DMS53 (cell line): ENCODE results near the gene SEPTIN11.

Experiments used
- DNase-seq: peaks from one replicate; lab custom pipeline; 2025; lab: John Stamatoyannopoulos, UW

The SEPTIN11 gene

GRCh38 chr4:76949276-76950051 lies at the start of gene SEPTIN11:
TSS of gene SEPTIN11 (plus strand) at chr4:76949752. CDS start at chr4:76949904, 152 bp downstream.
- DNase-seq: peak; percentile 93

DNA sequence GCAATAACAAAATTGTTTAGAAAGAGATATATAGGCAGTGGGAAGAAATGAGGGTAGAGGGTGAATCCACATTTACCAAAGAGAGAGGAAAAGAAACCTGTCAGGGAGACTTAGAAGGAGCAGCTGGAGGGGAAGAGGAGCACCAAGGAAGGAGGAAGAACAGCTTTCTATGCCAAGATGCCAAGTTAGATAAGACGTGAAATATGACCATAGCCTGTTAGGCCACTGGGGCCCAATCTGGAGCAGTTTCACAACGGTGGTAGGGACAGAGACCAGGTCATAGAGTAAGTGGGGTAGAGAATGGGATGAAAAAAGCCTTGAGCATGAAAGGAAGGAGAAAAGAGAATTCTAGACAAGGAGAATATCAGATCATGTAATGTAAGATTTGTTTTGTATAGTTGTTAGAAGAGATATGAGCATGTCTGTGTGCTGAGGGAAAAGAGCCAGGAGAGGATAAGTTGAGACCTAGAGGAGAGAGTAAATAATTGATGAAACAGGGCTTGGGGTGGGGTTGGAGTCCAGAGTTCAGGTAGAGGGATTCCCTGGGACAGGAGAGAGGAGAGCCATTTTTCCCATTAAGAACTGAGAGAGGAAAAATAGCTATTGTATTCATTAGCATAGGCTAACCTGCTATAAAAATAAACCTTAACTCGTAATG lies 47.2 kb upstream of the SEPTIN11 start:
- DNase-seq: no peak

DNA sequence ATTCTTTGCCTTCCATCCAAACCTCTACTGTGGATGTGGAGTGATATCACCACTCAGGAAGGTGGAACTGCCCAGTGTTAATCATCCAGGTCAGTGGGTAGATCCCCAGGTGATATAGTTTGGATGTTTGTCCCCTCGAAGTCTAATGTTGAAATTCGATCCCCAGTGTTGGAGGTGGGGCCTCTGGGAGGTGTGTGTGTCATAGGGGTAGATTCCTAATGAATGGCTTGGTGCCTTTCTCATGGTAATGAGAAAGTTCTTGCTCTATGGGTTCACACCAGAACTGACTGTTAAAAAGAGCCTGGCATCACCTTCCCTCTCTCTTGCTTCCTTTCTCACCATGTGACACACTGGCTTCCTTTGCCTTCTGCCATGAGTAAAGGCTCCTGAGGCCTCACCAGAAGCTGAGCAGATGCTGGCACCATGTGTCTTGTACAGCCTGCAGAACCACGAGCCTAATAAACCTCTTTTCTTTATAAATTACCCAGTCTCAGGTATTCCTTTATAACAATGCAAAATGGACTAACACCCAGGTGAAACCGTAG lies 44.8 kb upstream of the SEPTIN11 start:
- DNase-seq: no peak

DNA sequence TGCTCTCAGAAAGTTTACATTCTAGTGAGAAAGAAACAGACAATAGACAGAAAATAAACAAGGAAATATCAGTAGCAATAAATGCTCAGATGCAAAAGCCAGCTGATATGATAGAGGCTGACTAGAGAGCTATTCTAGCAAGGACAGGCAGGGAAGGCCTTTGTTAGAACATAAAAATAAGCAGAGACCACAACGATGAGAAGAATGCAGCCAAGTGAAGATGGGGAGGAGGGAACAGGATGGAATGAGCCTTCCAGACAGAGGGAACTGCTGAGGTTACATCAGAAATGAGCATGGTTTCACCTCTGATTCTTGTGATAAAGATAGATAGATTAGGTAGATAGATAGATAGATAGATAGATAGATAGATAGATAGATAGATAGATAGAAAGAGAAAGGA lies 44.0 kb upstream of the SEPTIN11 start:
- no peak for DNase-seq

DNA sequence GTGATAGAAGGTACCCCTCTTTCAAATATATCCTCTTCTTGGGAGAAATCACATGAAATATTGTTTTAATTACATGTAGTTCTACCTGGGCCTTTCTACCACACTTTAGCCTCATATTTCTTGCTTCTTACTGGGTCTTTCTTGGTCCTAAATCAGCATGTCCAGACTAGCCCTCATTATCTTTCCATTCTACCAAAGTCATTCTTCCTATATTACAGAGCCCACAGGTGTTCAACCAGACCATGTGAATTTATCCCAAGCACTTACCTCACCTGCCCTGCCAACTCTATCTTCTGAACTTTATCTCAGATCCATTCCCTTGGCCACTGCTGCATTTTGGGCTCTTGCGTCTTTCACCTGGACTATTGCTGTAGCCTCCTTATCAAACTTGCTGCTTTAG lies 39.8 kb upstream of the SEPTIN11 start:
- no peak for DNase-seq

DNA sequence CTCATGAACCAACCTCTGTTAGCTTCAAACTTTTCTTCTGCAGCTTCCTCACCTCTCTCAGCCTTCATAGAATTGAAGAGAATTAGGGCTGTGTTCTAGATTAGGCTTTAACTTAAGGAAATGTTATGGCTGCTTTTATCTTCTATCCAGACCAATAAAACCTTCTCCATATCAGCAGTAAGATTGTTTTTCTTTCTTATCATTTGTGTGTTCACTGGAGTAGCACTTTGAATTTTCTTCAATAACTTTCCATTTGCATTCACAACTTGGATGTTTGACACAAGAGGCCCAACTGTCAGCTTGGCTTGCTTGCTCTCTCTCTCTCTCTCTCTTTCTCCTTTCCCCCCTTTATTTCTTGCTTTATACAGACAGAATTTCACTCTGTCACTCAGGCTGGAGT lies 28.8 kb upstream of the SEPTIN11 start:
- DNase-seq: no peak

- DNase-seq: no peak
Measured at GRCh38 chr4:76923619-76924357, 25.8 kb upstream of the SEPTIN11 start.

DNA sequence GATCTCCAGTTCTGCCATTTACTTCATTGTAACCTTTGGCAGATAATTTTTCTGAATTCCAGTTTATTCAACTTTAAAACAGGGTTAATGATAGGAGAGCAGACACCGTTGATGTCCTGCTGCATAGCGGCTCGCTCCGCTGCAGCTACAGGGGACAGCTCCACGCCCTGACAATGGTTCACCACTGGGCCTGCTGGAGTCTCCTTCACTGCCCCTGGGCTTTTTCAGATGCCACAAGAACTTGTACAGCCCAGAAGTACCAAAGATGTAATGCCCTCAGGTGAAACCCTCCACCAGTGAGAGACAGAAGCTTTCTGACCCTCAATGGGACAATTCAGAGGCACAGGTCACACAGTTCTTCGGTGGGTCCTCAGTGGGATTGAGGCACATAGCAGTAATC lies 22.7 kb upstream of the SEPTIN11 start:
- DNase-seq: no peak

DNA sequence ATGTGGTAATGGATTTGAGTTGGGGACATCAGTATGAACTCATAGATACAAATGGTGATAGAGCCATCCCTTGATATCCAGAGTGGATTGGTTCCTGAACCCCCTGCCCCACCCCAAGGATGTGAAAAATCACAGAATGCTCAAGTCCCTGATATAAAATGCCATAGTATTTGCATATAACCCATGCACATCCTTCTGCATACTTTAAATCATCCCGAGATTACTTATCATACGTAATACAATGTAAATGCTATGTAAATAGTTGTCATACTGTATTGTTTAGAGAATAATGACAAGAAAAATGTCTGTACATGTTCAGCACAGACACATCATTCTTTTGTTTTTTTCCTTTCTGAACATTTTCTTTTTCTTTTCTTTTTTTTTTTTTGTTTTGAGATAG lies 18.9 kb upstream of the SEPTIN11 start:
- no peak for DNase-seq

- DNase-seq: peak; percentile 58
Measured at GRCh38 chr4:76931087-76931486, 18.5 kb upstream of the SEPTIN11 start.

DNA sequence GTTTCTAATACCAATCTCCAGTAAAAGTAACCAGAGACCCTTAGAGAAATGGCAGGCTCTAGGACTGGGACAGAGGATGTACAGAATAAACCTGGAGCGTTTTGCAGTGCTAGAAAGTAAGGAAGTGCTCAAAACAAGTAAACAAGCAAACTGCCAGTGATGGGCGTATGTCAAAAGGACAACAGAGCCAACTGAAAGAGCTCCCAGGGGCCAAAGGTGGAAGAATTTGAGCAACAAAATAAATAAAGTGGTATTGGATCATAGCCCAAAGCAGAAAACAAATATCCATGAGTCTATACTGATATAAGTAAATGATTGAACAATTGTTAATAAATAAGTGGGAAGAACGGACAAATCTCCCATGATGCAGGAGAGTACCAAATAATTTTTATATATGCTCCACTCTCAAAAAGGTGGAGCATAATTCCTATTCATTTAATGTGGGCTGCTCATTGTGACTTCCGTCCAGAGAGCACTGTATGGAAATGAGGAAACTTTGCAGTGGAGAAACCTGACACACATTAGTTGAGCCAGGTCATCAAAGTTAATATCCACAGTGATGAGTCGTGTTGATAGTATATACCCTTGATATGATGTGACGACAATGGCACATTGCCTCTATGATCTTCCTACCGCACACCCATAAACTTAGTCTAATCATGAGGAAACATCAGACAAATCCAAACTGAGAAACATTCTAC lies 17.8 kb upstream of the SEPTIN11 start:
- peak; percentile 22 for DNase-seq

GRCh38 chr4:76939184-76939583 lies 10.4 kb upstream of the SEPTIN11 start:
- no peak for DNase-seq

DNA sequence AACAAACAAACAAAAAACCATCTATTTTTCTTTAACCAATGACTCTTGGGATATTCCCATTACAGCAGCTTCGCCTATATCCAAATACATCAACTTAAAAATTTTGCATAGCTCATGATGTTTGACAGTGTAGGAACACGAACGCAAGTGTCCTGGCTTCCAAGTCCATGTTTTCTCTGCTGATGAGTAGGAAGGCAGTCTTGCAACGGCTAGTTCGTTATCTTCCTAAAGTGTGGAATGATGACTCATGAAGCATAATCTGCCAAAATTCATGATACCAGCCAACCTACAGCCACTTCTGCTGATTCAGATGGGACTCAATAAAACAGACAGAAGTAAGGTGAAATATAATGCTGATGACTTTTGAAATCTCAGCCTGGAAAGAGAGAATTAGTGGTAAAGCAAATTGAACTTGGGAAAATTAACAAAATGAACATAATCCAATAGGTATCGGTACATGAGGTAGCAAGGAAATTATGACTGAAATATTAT lies 6.4 kb upstream of the SEPTIN11 start:
- DNase-seq: no peak

DNA sequence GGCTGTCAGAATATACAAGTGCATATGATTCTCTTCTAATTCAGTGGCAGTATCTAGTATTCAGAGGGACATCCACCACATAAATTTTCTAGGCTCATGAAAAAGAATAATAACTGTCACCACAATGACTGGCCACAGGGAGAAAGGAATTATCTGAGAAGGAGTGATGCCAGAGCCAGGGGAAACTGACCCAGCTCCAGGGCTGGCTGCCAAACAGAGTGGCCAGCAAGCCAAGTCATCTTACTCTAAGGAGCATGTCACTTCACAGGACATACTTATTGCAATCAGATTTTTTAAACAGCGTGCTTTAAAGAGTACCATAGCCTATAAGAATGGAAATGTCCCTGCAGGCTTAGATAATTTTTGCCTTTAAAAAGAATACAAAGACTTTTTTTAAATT lies 5.8 kb upstream of the SEPTIN11 start:
- no peak for DNase-seq

- peak; percentile 10 for DNase-seq
Measured at GRCh38 chr4:76947369-76947768, 2.2 kb upstream of the SEPTIN11 start.

GRCh38 chr4:76948443-76949275 lies 893 bp upstream of the SEPTIN11 start:
- DNase-seq: peak; percentile 84

- peak; percentile 63 for DNase-seq
Measured at GRCh38 chr4:76950052-76950955, 752 bp downstream of the SEPTIN11 start.

DNA sequence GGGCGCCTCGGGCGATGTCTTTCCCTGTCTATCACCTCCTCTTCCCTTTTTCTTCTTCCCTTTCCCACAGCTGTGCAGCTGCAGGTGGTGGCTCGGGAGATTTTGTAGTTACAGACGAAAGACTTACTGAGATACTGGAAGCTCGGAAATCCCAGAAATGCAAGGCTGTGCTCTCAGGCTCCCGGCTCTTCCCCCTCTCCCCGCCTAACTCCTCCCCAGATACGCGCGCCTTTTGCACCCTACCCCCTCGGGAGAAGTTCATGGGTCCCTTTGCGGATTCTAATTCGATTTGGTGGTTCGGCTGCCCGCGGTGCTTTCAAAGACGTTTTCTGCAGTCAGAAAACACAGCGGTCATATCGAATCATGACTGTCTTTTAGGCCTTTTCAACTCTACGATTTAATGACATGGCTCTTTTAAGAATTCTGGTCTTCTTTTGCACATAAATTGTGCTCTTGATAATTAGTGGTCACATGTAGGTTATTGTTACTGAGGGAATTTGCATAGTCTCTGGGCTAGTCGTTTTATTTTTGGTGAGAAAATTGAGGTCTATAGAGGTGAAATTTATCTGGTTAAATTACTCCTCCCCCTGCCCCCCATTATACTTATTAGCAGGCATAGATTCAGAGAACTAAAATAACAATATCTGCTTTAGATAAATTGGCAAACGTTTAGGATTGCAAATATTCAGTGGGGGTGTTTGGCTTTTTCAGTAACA lies 1.6 kb downstream of the SEPTIN11 start:
- peak; percentile 51 for DNase-seq

GRCh38 chr4:76951672-76952010 lies 2.1 kb downstream of the SEPTIN11 start:
- no peak for DNase-seq
